Ascending aorta (tissue), 2 donors: ENCODE measurements around the gene CRY1. TPM values are rescaled to one million over a fixed set of nuclear protein-coding genes. Genes with fewer than 3 reads are reported as not detected.

ENCODE experiments used
- DNase-seq, 2 donors: peaks; one replicate each; pipeline ENCODE4 v3.0.0-alpha.2; 2019; ENCODE audit warnings: low spot score in 2 of 2
- H3K27ac ChIP-seq, 2 donors: fragments of 200-600 bp; sonication (generic); one replicate each; pipeline ENCODE4 v1.5.1; 2016 to 2017; ENCODE audit warnings: mild to moderate bottlenecking in 1 of 2
- H3K27me3 ChIP-seq: fragments of 200-600 bp; sonication (generic); one replicate; pipeline ENCODE4 v1.5.1; 2017
- H3K36me3 ChIP-seq, 2 donors: fragments of 200-600 bp; sonication (generic); one replicate each; pipeline ENCODE4 v1.5.1; 2016
- H3K4me1 ChIP-seq, 2 donors: fragments of 200-600 bp; sonication (generic); one replicate each; pipeline ENCODE4 v1.5.1; 2016 to 2017; ENCODE audit warnings: mild to moderate bottlenecking in 1 of 2
- H3K4me3 ChIP-seq, 2 donors: fragments of 200-600 bp; sonication (generic); one replicate each; pipeline ENCODE4 v1.5.1; 2016 to 2017; ENCODE audit warnings: mild to moderate bottlenecking in 1 of 2
- H3K9me3 ChIP-seq, 2 donors: fragments of 200-600 bp; sonication (generic); one replicate each; pipeline ENCODE4 v1.5.1; 2016
- intact Hi-C: fragments of 100-400 bp; cut with DNase I; formaldehyde crosslinking; loops from one replicate; pipeline ENCODE4 v1.15.1; 2023
- total RNA-seq: library from RNA; depleted of rRNA; stranded (reverse); fragments of >200 nt; gene quantifications from one replicate; pipeline ENCODE4 v1.1.0, GENCODE V29; 2016
- TF ChIP-seq, protein P1 (sequence below), 3 experiments: fragments of 200-600 bp in 2 of 3; fragments of 450-650 bp in 1 of 3; sonication (generic) in 2 of 3; IDR thresholded peaks; one replicate each; pipeline ENCODE4 v1.5.1; 2016 to 2019; ENCODE audit warnings: antibody characterized with exemption in 3 of 3, mild to moderate bottlenecking in 1 of 3, moderate library complexity in 1 of 3

CRY1 gene
- total RNA-seq, 1 donor from 2014 or later, result 23.0 TPM

GRCh38 chr12:107126796-107127481 lies 33.6 kb upstream of the CRY1 start:
- TF ChIP-seq, protein P1, sequence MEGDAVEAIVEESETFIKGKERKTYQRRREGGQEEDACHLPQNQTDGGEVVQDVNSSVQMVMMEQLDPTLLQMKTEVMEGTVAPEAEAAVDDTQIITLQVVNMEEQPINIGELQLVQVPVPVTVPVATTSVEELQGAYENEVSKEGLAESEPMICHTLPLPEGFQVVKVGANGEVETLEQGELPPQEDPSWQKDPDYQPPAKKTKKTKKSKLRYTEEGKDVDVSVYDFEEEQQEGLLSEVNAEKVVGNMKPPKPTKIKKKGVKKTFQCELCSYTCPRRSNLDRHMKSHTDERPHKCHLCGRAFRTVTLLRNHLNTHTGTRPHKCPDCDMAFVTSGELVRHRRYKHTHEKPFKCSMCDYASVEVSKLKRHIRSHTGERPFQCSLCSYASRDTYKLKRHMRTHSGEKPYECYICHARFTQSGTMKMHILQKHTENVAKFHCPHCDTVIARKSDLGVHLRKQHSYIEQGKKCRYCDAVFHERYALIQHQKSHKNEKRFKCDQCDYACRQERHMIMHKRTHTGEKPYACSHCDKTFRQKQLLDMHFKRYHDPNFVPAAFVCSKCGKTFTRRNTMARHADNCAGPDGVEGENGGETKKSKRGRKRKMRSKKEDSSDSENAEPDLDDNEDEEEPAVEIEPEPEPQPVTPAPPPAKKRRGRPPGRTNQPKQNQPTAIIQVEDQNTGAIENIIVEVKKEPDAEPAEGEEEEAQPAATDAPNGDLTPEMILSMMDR (IDR thresholded peaks at IDR 0.05), result no peak
- H3K9me3 ChIP-seq, result no peaks in the 10 kb centered on the region
- no peaks in the 10 kb centered on the region for H3K27me3 ChIP-seq
- H3K4me3 ChIP-seq, result no peak overlapping the region
- no peak overlapping the region for H3K27ac ChIP-seq
- intact Hi-C loops, result no loop called here
- no peaks in the 10 kb centered on the region for H3K36me3 ChIP-seq
- H3K4me1 ChIP-seq, result no peaks in the 10 kb centered on the region
- DNase-seq, result no peak

GRCh38 chr12:107125833-107126232 lies 32.5 kb upstream of the CRY1 start:
- no peaks in the 10 kb centered on the region for H3K27me3 ChIP-seq
- no peak overlapping the region for H3K27ac ChIP-seq
- H3K4me1 ChIP-seq, result no peaks in the 10 kb centered on the region
- intact Hi-C loops, result no loop called here
- no peak overlapping the region for H3K4me3 ChIP-seq
- TF ChIP-seq, protein P1 (IDR thresholded peaks at IDR 0.05), result no peak
- no peaks in the 10 kb centered on the region for H3K36me3 ChIP-seq
- no peaks in the 10 kb centered on the region for H3K9me3 ChIP-seq
- no peak for DNase-seq

GRCh38 chr12:107122452-107122958 lies 29.2 kb upstream of the CRY1 start:
- TF ChIP-seq, protein P1 (IDR thresholded peaks at IDR 0.05), result no peak
- Histone ChIP-seq H3K27me3 (no peaks in the 10 kb centered on the region), H3K4me1 (no peaks in the 10 kb centered on the region), H3K9me3 (no peaks in the 10 kb centered on the region), H3K36me3 (no peaks in the 10 kb centered on the region), H3K4me3 (no peak overlapping the region), H3K27ac (no peak overlapping the region)
- intact Hi-C loops, result no loop called here
- no peak for DNase-seq

DNA sequence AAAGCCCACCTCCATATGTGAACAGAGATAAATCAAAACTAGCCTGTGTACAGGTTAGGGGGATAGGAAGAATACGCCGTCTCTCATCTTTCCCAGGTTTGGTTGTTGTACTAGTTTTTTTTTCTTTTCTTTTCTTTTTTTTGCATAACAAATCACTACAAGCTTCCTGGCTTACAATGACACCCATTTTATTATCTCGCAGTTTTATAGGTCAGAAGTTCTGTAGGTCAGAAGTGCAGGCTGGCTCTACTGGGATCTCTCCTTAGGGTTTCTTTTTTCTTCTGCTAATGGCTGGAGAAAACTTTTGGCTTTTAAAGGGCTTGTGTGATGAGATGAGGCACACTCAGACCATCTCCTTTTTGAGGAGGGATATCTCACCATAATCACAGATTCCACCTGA lies 25.7 kb upstream of the CRY1 start:
- TF ChIP-seq, protein P1 (IDR thresholded peaks at IDR 0.05), result no peak
- H3K4me3 ChIP-seq, result no peak overlapping the region
- H3K4me1 ChIP-seq, result no peaks in the 10 kb centered on the region
- H3K27me3 ChIP-seq, result no peaks in the 10 kb centered on the region
- DNase-seq, result no peak
- H3K9me3 ChIP-seq, result no peaks in the 10 kb centered on the region
- no peaks in the 10 kb centered on the region for H3K36me3 ChIP-seq
- no peak overlapping the region for H3K27ac ChIP-seq
- intact Hi-C loops, result no loop called here

DNA sequence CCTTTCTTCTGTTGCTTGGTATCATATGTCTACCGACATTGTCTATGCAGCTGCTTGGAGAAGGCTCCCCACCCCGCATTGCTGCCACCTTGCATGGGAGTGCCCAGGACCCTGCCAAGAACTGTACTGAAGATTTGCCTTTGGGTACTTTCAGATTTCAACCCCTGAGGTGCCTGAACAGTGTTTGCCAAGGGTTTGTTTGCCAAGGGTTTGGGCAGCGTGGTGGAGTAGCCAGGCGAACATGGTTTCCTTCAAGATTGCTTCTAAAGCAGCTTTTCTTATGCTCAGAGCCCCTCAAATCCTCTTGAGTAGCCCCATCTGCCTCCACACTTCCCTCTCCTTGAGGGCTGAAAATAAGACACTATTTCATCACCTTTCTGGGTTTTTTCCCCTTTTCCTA lies 25.3 kb upstream of the CRY1 start:
- Histone ChIP-seq H3K9me3 (no peaks in the 10 kb centered on the region), H3K36me3 (no peaks in the 10 kb centered on the region), H3K4me1 (no peaks in the 10 kb centered on the region), H3K27ac (no peak overlapping the region), H3K4me3 (no peak overlapping the region), H3K27me3 (no peaks in the 10 kb centered on the region)
- no peak for DNase-seq
- intact Hi-C loops, result no loop called here
- TF ChIP-seq, protein P1 (IDR thresholded peaks at IDR 0.05), result no peak
